ELR (cell line): ENCODE data around the gene PRR15L.
"Not testable (repeated sequence)": the region's sequence is repeated elsewhere in the genome, so short reads cannot be mapped to it uniquely, and the experiment has no call there.

Source experiments
- DNase-seq: peaks from one replicate; pipeline ENCODE4 v3.0.0-alpha.2; 2015; ENCODE audit warnings: low read depth

The PRR15L gene, protein sequence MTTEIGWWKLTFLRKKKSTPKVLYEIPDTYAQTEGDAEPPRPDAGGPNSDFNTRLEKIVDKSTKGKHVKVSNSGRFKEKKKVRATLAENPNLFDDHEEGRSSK

DNA sequence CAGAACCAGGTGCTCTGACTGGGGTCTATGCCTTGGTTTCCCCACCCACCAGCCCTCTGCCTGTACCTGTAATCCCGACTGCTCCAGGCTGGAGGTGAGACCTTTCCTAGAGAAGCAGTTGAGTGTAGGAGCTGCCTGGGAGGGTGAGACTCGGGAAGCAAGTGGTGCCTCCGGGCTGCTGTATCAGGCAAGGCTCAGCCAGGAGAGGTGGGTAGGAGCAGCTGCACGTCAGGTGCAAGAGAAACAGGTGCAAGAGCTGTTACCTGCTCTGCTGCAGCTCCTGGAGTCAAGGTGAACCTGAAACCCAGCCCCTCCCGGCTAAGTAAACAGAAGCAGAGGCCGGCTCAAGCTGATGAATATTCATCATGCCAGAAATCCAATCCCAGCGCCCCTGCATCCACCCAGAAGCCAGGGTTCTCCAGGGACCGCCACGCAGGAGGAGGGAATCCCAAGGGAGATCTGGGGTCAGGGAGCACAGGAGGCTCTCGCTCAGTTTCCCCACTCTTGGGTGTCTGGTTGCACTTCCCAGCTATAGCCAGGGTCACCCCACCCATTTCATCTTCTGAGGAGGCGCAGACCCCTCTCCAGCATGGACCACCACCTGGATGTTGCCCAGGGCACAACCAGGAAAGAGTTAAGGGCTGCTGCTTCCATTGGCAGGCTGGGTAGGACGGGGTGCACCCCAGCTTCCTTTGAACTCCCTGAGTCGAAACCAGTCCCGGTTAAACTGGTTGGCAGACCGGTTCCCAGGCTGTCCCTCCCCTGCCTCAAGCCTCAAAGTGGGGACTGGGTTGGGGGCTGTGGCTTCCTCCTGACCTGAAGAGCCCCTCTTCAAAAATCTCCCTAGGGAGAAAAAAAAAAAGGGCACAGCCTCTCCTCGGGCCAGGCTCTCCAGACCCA lies at the start of gene PRR15L:
Gene PRR15L (minus strand): TSS at position 293 of the 900 bp plus-strand sequence. CDS start 4,649 bp downstream, outside the sequence.
- no peak for DNase-seq

DNA sequence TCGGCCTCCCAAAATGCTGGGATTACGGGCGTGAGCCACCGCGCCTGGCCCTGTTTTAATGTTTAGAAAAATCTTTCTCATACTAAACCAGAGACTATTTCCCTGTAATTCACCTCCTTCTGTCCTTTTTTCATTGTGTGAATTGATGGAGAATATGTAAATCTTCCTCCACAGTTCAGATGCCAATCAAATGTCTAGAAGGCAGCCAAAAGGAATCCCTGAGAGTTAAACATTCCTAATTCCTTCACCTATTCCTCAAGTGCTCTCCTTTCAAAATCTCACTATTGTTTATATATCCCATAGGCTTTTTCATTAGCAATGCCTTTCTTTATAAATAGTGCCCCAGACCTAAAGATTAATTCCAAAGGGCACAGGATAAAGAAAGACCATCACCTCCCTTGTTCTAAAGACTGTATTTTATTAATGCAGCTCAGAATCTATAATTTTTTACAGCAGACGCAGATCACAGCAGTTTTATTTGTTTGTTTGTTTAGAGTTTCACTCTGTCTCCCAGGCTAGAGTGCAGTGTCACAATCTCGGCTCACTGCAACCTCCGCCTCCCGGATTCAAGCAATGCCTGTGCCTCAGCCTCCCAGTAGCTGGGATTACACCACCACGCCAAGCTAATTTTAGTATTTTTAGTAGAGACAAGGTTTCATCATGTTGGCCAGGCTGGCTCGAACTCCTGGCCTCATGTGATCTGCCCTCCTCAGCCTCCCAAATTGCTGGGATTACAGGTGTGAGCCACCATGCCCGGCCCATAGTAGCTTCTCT lies 49.4 kb upstream of the PRR15L start:
- DNase-seq: no peak

DNA sequence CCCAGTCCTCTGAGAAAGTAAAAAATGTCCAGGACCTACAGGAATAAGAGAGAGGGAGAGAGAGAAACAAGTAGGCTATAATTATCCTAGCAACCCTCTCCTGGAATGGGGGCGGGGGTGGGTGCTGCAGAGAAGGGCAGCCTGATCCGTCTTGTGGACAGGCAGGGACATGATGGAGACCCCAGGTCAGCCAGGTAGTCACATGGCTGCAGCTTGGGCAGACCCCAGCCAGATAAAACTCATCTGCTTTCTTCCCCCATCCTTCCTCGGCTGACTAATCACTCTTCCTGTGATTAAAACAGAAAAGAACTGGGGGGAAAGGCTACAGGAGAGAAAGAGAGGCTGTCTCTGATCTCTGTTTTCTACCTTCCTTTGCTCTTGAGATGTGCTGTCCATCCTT lies 47.3 kb upstream of the PRR15L start:
- peak; percentile 47 for DNase-seq

DNA sequence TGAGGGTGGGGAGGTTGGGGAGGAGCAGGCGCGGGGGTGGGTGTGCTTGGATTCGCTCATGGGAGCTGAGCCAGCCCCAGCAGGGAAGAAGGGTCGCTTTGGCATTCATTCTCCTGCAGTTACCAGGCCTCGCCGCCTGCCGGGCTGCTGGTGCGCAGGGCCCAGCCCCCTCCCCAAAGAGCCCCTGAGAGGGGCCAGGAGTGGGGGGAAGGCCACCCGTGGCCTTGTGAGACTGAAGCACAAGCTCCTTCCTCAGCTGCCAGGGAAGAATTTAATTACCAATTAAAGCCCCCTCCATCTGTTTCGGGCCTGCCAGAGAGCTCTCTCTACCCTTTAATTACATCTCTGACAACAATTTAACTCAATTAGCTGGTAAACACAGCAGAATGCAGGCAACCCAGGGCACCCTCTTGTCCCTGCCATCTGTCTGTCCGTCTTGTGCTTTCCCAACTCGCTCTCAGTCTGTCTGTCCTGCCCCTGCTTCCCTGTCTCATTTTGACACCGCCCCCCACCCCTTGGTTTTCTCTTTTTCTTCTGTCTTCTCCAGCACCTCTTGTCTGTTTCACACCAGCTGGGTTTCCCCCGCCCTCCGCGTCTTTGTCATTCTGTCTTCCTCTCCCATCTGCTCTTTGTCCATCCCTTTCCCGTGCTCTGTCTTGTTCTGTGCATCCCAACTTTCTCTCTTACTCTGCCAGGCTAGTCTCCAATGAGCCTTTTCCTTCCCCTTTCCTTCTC lies 45.9 kb upstream of the PRR15L start:
- no peak for DNase-seq

DNA sequence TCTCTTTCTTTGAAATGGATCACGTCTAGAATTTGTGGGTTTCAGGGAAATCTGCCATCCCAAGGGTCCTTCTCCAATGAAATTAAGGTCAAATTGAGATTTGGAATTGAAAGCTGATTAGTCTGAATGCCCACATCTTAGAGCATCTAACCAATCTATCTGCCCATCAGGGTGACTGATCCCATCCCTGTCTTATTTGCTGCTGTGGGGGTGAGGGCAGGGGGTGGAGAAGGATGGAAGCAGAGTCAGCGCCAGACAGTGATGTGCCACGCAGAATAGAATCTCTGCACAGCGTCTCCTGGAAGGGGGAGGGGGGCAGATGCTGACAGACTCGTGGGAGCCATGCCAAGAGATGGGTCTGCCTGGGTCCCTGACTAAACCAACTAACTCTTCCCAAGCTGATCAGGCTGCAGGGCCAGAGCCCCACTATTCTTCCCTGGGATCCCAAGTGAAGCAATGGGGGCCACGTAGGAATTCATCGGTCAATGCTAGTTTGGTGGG lies 45.3 kb upstream of the PRR15L start:
- DNase-seq: no peak

DNA sequence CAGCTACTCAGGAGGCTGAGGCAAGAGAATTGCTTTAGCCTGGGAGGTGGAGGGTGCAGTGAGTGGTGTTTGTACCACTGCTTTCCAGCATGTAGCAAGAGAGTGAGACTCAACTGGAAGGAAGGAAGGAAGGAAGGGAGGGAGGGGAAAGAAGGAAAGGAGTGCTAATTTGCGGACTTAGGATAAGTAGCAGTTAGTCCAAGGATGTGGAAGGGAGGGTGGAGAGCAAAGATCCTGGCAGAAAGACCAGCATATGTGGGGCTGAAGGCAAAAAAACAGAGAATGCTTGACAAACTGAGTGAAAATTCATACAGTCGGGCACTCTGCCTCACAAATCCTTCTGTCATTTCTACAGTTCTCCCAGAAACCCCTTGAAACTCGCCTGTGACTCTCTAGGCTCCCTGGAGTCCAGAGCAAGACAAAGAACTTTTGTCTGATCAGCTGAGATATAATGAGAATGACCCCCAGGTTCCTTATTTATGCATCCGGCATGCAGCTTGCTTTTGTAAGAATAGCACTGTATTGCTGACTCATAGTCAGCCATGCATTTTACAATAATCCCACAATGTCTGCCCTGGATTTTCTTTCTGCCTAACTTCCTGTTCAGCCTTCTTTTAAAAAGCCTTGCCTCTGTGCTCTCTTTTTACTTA lies 44.7 kb upstream of the PRR15L start:
- DNase-seq: peak; percentile 94

DNA sequence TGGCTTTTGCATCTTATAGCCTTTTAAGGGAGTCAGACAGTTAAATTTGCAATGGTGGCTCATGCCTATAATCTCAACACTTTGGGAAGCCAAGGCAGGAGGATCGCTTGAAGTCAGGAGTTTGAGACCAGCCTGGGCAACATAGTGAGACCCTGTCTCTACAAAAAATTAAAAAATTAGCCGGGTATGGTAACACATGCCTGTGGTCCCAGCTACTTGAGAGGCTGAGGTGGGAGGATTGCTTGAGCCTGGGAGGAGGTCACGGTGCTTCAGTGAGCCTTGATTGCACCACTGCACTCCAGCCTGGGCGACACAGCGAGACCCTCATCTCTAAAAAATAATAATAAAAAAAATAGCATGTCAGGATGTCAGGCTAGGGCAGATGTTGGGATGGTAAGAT lies 44.0 kb upstream of the PRR15L start:
- DNase-seq: not testable (repeated sequence)

DNA sequence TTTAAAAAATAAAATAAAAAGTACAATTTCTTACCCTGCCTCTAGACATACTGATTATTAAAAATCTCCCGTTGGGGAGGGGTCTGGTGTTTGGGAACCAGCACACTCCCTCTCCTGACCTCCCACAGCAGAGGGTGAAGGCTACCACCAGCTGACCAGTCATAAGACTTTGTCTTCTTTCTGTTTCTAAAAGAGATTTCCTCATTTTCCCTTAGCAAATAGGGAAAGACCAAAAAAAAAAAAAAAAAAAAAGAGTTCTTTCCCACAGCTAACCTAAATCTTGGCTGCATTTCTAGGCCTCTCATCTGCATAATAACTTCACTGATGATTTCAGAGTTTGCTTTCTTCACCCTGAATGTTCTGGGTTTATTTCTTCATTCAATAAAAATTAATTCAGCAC lies 43.5 kb upstream of the PRR15L start:
- no peak for DNase-seq

DNA sequence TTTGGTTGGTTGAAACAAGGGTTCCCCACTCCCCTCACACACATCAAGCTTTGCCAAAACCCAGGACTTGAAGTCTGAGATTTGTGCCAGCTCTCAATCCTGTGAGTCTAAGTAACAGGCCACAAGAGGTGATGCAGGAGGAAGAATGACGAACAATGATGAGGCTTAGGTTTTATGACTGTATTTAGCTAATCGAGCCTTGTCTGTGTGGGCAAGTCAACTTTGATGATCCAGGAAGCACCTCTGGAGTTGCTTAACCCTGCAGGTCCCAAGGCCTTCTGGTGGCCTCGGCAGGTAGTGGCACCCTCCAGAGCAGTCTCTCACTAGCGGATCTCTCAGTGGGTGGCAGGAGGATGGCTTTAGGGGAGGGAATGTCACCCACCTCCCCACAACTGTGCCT lies 41.9 kb upstream of the PRR15L start:
- peak; percentile 80 for DNase-seq

DNA sequence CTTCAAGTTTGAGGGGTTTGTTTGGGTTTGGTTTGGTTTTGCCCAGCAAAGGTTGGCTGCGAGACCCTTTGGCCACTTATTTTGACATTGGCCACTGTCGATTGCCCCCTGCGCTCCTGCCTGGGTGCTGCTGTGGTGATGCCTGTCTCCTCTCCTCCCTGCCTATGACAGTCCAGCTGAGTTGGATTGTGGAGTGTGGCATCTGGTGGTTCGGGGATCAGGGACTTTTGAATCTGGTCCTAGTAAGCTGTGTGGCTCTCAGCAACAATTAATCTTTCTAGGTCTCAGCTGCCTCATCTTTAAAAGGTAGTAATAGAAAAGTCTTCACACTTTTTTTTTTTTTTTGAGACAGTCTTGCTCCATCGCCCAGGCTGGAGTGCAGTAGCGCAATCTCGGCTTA lies 40.4 kb upstream of the PRR15L start:
- no peak for DNase-seq

DNA sequence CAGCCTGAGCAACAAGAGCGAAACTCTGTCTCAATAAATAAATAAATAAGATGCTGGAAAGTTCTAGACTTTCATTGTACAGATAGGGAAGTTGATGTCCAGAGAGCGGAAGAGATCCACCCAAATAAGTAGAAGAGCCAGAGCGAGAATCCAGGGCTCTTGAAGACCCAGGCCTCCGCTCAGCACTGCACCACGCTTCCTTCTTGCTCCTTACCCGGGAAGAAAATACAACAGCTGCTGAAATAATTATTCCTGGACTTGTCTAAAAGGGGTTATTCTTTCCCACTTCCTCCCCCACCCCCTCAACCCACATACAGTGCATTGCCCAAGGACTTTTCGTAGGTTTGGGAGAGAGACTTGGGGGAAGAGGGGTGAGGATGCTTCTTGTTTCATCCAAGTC lies 39.9 kb upstream of the PRR15L start:
- DNase-seq: no peak

DNA sequence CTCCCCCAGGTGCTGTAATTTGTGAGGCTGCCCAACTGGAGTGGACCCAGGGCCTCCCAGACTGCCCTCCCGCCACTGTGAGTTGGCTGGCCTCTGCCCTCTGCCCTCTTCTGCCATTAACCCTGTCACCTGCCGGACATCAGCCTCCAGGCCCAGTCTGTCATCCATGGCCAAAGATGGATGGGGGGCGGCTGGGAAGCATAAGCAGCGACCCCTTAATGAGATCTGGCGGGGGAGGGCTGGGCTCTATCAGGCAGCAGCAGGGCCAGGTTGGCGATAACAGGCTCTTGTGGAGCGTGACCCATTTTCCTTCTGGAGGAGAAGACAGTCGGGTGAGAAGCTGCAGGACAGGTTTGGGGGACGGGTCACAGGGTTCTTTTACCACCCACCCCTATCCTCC lies 38.5 kb upstream of the PRR15L start:
- no peak for DNase-seq

DNA sequence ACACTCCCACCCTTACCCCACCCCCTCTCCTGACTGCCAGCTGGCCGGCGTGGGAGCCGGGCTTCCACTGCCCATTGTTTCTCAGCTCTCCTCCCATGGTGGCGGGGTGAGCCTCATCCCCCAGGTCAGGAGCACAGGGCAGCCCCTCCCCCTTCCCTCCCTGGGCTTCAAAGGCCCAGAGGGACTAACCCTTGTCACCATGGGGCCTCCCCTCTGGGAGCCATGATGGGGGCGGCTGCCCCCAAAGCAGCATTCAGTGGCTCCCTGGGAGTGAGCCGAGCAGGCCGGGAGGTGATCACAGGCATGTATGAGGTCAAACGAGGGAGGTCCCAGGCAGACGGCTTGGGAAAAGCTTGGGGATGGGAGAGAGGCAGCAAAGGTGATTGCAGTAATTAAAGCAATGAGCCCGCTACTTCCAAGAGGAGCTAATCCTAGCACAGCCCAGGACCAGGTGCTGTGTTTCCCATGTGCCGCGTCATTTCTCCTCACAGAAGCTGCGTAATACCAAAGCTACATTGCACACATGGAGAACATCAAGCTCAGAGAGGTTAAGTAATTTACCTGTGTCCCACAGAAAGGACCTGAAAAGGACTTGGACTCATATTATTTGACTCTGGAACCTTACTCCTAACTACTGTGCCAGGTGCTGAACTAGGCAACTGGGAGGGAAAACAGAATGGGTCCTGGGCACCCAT lies 37.7 kb upstream of the PRR15L start:
- no peak for DNase-seq

DNA sequence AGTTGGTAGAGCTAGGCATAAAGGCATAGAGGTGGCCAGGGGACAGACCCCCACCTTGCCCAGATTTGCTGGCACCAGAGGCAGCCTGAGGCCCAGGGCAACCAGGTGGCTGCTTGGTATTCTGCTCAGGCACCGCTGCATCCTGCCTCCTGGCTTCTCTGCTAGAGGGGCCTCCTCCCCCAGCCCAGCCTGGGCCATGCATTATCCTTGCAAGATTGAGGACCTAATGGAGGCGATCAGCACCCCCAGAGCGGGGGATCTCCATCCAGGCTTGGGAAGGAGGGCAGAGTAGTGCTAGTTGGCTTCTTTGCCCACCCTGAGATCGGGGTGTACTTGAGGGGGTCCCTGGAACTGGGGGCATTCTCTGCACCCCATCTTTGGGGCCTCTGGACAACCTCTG lies 37.0 kb upstream of the PRR15L start:
- no peak for DNase-seq

DNA sequence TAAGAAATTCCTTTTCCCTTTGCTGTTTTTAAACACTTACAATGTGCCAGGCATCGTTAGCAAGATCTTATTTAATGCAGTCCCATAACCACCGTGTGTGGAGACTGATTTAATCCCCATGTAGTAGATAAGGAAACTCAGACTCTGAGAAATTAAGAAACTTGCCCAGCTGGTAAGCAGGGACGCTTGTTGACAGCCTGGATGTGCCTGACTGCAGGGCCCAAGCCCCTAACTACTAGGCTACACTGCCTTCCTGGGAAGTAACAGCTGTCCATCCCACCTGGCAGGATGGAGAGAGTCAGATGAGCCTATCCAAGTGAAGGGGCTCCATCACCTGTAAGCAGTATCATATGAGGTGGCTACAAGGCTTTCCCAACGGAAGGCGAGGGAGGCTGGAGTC lies 36.3 kb upstream of the PRR15L start:
- DNase-seq: no peak

DNA sequence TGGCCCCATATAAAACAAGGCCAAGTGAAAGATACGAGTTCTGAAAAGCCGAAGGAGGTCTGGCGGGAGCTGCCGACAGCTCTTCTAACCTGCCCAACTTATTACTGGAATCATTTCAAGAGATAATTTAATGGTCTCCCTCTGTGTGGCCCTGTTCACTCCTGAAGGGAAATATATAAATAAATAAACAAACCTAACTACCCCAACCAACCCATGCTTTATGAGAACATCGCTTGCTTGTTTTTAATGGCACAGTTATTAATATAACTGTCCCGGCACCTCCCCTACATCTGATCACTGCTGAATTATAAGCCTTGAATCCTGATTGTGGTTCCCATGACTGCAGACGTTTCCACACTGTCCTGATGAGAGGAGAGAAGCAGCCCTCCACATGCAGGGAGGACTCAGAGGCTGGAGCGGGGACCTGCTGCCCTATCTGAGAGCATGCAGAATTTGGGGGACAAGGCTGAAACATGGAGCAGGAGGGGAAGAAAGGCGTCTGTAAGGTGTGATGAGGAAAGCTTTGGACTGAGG lies 35.4 kb upstream of the PRR15L start:
- no peak for DNase-seq

DNA sequence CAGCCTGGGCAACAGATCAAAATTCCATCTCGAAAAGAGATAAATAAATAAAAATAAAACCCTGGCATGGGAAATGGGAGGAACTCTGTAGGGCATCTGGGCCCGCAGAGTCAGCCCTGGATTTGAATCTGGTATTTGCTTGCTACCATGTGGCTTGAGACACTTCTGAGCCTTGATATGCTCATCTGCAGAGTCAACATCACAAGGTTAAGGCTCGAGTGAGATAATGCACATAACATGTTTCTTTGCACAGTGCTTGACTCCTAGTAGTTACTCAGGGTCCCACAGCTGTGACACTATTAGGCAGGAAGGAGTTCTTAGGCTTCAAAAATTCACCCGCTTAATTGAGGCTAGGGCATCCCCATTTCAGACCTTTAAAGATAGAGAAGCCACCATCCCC lies 34.5 kb upstream of the PRR15L start:
- DNase-seq: no peak

DNA sequence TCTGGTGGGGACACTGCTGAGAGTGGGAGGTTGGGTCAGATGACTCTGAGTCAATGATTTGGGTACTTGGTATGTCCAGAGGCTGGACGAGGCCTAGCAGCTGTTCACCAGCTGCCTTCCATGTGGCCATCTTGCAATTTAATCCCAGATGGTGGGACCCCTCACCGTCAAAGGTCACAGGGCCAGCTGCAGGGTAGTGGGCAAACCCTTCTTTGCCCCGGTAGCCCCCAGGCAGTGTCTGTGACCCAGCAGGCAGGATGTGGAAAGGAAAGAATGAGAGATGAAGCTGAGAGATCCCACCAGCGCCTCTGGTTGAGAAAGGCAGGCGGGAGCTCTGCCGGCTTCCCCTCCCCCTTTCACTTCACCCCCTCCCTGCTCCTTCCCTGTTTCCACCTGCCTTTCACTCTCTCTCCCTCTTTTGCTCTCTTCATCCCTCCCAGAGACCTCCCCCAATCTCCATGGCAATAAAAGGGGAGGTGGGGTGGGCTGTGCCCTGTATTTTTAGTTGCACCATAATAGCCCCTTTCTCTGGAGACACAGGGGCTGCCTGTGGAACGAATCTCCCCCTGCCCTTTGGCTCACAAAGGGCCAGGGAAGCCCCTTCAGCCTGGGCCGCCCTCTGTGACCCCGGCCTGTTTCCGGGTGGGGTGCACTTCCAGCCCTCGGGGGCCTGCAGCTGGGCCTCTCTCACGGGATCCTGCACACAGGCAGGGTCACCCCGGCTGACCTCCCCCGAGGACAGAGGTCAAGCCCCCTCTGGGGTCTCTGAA lies 33.5 kb upstream of the PRR15L start:
- no peak for DNase-seq

DNA sequence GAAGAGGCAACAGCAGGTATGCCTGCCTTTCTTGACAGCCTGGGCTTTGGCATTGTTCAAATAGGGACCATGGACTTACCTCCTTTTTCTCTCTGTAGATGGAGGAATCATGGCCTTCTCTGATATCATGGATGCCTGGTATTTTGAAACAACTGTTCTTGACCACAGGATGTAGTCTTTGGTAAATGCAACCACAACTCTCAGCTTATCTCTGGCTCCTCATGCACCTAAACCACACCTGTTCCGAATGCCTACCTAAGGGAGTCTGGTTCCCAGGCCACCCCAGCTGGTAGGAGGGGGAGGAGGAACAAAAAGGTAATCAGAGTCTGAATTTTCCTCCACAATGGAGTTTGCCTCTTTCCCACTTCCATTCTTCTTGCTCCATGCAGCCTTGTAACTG lies 32.0 kb upstream of the PRR15L start:
- no peak for DNase-seq

DNA sequence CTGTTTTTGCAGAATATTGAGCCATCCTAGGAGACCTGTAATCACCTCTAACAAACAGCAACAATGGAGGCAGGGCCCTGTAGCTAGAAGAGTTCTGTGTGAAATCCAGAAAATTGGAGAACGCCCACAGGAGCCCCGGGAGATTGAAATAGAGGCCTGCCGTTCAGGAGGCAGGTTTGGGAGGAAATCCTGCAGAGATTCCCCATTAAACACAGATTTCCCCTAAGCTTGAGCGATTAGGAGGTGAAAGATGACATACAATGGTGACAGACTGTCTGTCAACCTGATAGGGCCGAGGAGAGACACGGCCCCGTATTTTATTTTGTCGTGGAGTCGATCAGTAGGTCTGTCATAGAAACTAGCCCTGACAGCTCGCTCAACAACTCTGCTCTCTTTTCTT lies 31.5 kb upstream of the PRR15L start:
- DNase-seq: no peak
